Islet of Langerhans (tissue), 1 donor: Measurements from ENCODE around the gene SLC37A1.
"Not testable (repeated sequence)": the region's sequence is repeated elsewhere in the genome, so short reads cannot be mapped to it uniquely, and the experiment has no call there.

ENCODE experiments used
- FAIRE-seq: peaks from one replicate; lab custom pipeline; 2011; peaks lifted over from hg19 to GRCh38; lab: Jason Lieb, UNC

SLC37A1 gene

DNA sequence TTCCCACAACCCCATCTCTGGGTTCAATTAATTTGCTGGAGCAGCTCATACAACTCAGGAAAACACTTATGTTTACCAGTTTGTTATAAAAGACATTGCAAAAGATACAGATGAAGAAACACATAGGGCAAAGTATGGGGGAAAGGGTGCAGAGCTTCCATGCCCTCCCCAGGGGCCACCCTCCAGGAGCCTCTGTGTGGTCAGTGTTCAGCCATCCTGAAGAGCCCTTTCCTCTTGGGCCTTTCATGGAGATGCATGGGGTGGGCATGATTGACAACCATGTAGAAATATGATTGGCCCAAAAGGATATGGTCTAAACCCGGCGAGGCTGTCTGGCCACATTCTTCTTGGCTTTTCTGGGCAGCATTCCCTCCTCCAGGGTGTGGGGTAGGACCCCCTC, 83.0 kb downstream of the SLC37A1 start:
- no peak for FAIRE-seq

DNA sequence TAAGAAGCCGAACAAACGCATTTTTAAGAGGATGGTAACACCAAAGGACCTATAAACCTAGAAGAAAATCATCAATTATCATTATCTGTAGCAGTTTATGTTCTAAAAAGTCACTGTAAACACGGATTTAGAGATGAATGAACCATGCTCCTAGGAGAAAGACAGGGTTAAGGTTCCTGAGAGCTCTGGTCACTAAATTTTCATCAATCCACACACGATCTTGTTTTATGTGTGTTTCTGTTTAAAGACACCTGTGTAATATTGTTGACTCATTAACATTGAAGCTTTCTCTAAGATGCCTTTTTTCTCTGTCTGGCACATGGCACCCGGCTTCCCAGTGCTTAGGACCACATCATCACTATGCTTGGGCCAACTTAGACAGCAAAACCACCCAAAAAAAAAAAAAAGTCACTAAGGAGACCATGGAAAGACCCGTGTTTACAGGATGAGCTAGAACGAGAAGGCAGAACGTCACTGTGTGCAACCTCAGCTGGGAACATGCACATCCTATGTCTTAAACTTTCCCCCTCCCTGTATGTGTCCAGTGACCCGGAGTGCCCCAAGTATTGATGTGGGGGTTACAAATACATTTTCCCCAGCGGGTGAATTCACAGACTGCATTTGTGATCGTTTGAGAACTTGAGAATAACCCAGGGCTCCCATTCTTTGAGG, 84.0 kb downstream of the SLC37A1 start:
- no peak for FAIRE-seq

DNA sequence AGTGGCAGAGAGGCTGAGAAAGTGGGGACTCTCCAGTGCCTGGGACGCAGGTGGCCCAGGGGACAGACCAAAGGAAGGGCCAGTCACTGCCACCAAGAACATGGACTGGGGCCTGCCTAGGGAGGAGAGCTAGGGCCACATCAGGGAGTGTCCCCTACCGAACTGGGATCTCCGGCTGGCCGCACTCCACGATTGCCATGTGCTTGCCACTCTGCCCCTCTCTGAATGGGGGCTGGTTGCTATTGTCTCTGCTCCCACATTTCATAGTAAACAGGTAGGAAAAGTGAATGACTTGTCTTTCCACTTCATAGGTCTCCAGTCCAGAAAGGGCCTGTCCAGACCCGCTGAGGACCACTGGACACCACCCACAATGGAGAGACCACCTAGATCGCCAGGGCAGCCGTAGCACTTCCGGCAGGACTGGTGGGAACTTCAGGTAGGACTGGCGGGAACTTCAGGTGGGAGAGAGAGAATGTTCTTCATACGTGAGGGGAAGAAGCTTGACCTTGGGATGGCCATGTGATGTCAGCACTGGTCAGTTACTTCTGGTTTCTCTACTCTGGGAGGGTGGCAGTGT, 84.6 kb downstream of the SLC37A1 start:
- FAIRE-seq = no peak

DNA sequence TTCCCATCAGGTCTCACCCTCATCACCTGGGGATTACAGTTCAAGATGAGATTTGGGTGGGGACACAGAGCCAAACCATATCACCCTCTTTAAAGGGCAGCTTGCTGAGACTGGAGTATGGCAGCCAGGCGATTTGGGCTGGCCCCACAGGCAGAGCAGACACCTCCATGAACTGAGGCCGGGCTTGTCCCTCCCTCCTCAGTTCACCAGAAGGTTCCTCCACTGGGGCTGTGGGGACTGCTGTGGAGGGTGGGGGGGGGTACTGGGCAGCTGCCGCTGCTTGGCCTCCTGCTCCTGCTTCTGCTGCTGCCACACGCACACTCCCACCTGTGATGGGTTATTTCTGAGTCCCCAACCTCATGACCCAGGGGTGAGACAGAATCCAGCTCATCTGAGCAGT, 85.8 kb downstream of the SLC37A1 start:
- no peak for FAIRE-seq

DNA sequence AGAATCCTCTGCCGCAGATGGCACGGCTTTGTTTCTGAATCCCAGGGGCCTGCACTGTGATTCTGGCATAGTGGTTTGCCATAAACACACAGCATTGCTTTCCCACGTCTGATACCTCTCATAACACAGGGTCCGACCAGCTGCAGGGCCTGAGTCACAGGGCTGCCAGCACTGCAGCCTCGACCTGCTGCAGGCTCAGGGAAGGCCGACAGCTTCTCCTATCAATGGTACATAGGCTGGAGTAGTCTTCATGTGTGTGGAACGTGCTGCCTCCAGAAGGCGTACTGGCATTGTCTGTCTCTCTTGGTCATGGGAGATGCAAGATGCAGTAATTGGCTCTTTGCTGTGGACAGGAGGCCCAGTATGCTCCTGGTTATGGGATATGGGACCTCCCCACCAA, 86.3 kb downstream of the SLC37A1 start:
- no peak for FAIRE-seq

DNA sequence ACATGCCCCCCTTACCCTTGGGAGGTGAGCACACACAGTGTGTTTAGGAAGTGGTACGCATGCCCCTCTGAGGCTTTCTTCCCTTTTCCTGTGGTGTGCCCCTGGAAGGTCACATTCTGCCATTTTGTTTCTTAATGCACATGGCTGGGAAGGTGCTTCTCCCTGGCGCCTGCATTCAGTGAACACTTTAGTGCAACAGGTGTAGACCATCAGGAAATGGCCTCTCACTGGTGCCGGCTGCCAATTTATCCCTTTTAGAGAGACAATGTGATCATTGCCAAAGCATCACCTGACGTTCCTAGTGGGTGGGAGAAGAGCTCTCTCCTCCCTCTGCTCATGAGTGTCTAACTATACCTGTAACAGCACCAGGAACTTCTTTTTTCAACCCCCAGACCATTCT, 88.0 kb downstream of the SLC37A1 start:
- FAIRE-seq = no peak

DNA sequence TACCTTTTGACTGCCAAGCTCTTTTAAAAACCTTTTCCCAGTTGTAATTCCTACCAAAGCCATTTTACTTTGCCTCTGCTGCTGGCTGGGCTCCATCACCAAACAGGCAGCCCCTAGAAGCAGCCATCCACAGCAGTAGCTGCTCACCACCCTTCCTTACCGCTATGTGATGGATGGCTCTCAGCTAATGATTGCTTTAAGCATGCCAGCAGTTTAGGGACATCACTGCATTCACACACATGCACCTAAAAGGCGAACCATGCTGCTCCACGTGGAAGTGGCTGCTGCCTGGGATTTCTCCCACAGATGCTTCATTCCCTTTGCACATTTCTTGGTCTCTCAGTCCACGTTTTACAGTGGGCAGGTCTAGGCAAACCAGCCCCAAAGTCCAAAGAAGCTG, 93.5 kb downstream of the SLC37A1 start:
- FAIRE-seq = no peak

DNA sequence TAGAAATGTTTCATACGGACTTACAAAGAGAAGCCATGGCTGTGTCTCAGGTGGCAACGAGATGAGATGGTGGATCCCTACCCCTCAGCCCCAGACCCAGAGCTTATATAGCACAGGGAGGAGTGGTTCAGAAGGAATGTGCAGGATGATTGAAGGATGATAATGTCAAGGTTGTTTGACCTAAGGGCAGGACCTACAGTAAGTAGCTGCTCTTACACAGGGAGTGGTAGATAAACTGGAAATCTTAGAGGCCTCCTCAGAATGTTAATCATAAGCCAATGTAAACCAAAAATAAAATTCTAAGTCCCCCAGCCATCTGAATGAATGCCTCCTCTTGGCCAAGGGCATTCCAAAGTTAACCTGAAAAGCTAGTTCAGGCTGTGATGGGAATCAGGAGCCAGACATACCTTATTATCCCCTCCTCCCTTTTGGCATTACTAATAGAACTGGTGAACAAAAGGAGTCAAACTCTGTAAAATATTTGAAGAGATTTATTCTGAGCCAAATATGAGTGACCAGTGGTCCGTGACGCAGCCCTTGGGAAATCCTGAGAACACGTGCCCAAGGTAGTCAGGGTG, 94.0 kb downstream of the SLC37A1 start:
- no peak for FAIRE-seq

DNA sequence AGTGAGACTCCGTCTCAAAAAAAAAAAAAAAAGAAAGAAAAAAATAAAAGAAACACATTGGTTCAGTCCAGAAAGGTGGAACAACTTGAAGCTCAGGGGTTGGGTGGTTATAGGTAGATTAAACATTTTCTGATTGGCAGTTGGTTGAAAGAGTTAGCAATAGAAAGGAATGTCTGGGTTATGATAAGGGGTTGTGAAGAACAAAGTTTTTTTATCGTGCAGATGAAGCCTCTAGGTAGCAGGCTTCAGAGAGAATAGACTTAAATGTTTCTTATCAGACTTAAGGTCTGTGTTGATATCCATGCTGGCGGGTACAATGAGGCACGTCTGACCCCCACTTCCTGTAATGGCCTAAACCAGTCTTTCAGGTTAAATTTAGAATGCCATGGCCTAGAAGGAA, 94.8 kb downstream of the SLC37A1 start:
- FAIRE-seq = no peak

DNA sequence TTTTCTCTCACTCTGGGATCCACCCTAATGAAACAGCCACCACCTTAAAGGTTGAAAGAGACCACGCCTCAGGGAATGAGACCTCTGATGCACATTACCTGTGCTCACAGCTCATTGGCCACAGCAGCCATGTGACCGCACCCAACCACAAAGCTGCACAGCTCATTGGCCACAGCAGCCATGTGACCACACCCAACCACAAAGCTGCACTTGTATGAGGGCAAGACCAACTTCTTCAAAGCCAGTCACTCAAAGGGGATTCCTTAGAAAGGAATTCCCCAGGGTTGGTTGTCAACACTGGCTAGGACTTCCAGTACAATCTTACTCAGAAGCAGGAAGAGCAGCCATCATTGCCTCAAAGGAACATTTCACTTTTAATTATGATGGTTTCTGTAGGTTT, 96.2 kb downstream of the SLC37A1 start:
- FAIRE-seq = no peak

DNA sequence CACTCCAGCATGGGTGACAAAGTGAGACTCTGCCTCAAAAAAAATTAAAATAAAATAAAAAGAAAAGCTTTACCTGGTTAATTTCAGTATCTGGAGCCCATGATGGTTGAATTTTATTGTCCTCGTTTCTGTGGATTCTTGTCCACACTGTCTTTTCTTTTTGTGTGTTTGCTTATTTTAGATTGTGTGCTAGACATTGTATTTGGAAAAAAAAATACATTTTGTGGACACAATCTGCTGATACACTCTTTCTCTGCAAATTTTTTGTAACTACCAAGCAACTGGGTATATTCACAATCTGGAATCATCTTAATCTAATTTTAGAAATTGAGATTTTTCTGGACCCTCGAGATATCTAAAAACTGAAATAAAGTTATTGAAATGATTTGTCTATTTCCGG, 98.2 kb downstream of the SLC37A1 start:
- FAIRE-seq = no peak

DNA sequence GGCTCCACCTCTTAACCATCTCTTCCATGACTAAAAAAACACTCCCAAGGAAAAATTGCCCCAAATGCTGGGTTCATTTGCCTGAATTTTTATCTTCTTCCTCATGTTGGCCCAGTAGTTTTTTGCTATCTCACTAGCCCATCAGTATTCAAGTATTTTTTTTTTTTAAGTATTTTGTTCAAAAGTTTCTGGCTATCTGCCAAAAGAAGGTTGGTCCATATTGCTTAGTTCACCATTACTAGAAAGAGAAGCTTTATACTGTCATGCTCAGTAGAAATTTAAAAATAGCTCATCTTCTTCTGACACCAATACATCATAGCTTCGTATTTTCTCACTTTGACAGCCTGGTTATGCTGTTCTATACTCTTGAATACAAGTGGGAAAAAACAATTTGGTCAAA, 98.7 kb downstream of the SLC37A1 start:
- no peak for FAIRE-seq

DNA sequence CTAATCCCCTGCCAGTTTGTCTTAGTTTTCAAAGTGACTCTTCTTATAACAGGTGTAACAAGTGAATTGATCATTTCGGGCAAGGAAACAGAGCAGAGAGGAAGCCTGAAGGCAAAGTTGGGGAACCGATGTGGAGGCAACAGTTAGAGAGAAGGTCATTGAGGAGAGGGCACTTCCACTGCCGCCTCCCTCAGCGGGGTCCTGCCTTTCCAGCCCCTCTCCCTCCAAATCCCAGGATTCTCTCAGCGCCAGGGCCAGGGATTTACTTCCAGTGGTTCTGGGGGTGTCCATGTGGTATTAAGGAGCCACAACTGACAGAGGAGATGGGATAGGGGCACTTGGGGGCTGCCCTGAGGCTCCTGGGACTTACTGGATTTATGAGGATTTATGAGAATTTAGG, 100.1 kb downstream of the SLC37A1 start:
- FAIRE-seq = no peak

DNA sequence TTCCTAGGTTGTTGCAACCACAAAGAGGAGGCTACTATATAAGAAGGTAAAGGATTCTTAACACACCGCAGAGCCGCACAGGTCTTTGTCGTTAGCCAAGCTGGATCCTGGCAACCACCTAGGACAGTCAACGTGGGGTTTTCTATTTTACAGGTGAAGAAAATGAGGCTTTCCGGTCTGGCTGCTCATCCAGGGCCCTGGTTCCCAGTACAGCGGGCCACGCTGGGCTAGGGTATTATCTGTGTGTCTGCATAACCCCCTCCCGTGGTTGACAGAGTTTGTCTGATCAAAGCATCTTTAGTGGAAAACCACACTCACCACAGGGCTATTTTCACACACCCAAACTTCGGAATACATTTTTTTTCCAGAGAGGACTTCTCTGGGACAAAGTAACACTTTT, 100.7 kb downstream of the SLC37A1 start:
- FAIRE-seq = no peak

DNA sequence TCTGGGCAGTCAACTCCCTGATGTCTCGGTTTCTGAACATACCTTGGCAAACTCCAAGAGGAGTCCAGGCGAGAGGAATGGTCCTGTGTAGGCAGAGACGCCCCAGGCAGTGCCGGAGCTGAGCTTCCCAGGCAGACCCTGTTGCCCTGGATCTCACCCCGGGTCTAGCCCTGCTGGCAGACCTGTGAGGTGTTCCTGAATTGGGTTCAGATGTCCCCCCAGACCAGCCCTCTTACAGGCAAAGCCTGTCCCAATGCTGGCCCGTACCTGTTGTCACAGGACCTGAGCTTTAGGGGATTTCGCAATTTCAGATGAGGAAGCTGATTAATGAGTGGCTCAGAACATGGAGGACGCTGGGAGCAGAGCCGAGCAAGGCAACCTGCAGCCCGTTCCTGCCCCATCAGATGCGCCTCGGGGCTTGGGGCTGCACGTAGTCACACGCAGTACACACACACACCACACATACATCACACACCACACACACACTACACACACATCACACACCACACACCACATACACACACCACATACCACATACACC, 101.2 kb downstream of the SLC37A1 start:
- no peak for FAIRE-seq

DNA sequence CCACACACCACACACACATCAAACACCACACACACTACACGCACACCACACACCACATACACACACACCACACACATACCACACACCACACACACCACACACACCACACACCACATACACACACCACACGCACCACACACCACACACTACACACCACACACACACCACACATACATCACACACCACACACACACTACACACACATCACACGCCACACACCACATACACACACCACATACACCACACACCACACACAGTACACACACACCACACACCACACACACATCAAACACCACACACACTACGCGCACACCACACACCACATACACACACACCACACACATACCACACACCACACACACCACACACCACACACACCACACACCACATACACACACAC, 101.7 kb downstream of the SLC37A1 start:
- not testable (repeated sequence) for FAIRE-seq

DNA sequence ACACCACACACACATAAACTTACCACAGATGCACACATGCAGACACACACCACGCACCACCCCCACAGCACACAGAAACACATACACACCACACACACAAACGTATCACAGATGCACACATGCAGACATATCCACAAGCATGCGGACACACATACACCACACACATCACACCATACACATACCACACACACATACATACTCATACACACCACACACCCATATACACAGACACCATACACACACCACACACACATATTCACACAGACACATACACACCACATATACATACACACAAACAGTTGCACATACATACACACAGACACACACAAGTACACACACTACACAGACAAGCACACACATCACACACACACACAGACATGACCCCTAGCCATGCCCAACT, 102.3 kb downstream of the SLC37A1 start:
- no peak for FAIRE-seq

DNA sequence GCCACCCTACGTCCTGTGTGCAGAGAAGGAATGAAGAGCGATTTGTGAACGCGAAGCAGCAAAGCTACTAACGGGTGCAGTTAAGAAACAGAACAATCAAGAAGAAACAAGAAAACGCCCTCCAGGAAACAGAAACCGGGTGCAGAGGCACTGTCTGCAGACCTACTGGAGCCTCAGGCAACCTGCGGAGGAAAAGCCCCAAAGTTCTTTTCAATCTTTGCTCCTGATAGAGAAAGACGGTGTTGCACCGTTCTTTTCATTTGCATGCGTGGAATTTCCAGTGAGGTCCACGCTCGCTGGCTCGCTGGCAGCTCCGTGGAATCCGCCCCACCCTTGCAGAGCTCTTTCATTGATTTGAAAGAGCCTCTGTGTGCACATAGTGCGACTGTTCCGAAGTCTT, 102.8 kb downstream of the SLC37A1 start:
- no peak for FAIRE-seq

DNA sequence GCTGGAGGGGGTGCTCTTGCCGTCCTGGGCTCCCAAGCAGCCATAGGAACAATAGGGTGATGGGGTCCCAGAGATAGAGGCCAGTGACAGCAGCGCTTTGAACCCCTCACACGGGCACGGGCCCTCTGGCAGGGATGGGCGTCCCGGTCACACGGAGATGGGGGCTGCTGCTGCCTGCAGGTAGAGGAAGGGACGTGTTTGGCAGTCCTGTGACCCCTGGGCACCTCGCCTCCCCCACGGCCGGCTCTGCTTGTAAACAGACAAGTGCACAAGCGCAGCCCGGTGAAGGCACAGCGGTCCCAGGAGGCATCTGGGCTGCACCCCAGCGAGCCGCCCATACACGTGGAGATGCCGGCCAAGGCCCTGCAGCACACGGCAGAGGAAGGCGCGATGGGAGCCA, 103.3 kb downstream of the SLC37A1 start:
- no peak for FAIRE-seq

DNA sequence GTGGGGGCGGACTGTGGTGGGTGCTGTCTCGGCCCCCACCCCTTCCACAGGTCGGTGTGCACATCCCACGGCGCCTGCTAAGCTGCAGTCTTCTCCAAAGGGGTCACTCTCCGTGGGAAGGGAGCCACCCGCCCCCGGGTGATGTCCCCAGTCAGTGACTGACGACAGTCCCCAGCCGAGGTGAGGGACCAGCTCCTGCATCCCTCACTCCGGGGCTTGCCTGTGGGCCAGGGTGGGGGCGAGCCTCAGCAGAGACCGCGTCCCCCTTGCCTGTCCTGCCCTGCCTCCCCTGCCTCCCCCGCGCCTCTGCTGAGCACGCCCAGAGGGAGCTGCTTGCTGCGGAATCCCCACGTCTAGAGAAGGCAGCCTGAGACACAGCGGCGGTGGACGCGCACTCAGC, 103.8 kb downstream of the SLC37A1 start:
- FAIRE-seq = no peak

DNA sequence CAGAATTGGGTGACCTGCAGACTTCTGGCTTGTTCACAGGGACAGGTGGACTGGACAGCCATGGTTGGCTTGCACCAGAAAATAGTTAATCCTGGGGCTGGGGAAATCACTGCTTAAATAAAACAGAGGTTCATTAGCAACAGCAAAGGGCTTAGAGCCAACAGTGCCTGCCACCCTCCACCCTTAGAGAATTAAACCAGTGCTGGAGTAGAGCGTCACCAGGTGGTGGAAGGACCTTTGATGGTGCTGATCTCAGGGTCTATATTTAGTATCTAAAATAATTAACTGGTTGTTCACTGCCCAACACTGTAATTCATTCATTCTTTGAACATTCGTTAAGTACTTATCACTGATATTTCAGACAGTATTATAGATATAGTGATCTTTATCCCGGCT, 105.1 kb downstream of the SLC37A1 start:
- no peak for FAIRE-seq

DNA sequence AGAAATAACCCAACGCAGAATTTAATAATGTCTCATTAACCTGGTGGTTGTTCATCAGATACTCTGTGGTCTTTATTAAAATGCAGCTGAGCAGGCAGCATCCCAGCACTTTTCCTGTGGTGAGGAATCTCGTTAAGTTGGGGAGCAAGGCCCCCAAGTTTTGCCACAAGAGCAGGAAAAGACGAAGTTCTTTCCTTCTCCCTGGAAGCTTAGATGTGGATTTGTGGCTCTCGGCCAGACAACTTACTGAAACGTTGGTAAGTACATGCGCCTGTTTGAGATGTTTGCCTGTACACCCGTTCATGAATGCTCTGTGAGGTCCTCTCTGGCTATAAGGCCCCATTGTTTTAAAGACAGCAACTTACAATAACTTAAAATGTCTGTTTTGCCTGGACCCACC, 105.5 kb downstream of the SLC37A1 start:
- no peak for FAIRE-seq

DNA sequence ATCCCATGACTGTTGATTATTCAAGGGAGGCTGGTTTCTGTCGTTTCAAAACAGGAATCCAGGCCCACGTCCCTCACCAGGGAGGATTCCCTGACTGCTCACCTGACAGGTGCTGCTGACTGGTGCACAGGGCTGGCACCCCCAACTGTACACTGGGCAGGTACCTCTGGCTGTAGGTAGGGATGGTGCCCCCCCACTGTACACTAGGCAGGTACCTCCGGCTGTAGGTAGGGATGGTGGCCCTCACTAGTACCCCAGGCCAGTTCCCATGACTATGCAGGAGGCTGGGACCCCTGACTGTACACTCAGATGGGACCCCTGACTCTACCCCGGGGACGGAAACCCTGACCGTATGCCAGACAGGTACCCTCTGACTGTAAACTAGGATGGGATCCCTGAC, 106.2 kb downstream of the SLC37A1 start:
- no peak for FAIRE-seq
